ENCODE measurements around the gene DPH5.
"Not testable (repeated sequence)": the region's sequence is repeated elsewhere in the genome, so short reads cannot be mapped to it uniquely, and the experiment has no call there.

DPH5 gene

GRCh38 chr1:100988121-100988520, 37.5 kb downstream of the DPH5 start:
- DNase-seq (ENCODE audit: low read depth in 3 of 3): no peak

- DNase-seq (ENCODE audit: low read depth in 3 of 3): no peak
Measured at GRCh38 chr1:100982793-100983192, 42.8 kb downstream of the DPH5 start.

GRCh38 chr1:100979631-100980030, 46.0 kb downstream of the DPH5 start:
- no peak for DNase-seq (ENCODE audit: low read depth in 3 of 3)

GRCh38 chr1:100976936-100977335, 48.6 kb downstream of the DPH5 start:
- no peak for DNase-seq (ENCODE audit: low read depth in 3 of 3)

- no peak for DNase-seq (ENCODE audit: low read depth in 3 of 3)
Measured at GRCh38 chr1:100972185-100972584, 53.4 kb downstream of the DPH5 start.

GRCh38 chr1:100971021-100971420, 54.6 kb downstream of the DPH5 start:
- DNase-seq (ENCODE audit: low read depth in 3 of 3): no peak

- no peak for DNase-seq (ENCODE audit: low read depth in 3 of 3)
Measured at GRCh38 chr1:100969327-100969726, 56.3 kb downstream of the DPH5 start.

GRCh38 chr1:100968621-100969020, 57.0 kb downstream of the DPH5 start:
- no peak for DNase-seq (ENCODE audit: low read depth in 3 of 3)

GRCh38 chr1:100960098-100960497, 65.5 kb downstream of the DPH5 start:
- no peak for DNase-seq (ENCODE audit: low read depth in 3 of 3)

GRCh38 chr1:100959502-100960060, 66.0 kb downstream of the DPH5 start:
- DNase-seq (ENCODE audit: low read depth in 3 of 3): no peak

- no peak for DNase-seq (ENCODE audit: low read depth in 3 of 3)
Measured at GRCh38 chr1:100955322-100955721, 70.3 kb downstream of the DPH5 start.

GRCh38 chr1:100953960-100954730, 71.4 kb downstream of the DPH5 start:
- no peak for DNase-seq (ENCODE audit: low read depth in 3 of 3)

GRCh38 chr1:100952970-100953369, 72.6 kb downstream of the DPH5 start:
- peak in 1 of 3 experiments; percentile 14 for DNase-seq (ENCODE audit: low read depth in 3 of 3)

GRCh38 chr1:100952104-100952745, 73.4 kb downstream of the DPH5 start:
- DNase-seq (ENCODE audit: low read depth in 3 of 3): no peak

- DNase-seq (ENCODE audit: low read depth in 3 of 3): no peak
Measured at GRCh38 chr1:100950781-100951180, 74.8 kb downstream of the DPH5 start.

- no peak for DNase-seq (ENCODE audit: low read depth in 3 of 3)
Measured at GRCh38 chr1:100950337-100950736, 75.2 kb downstream of the DPH5 start.

- peak in 1 of 3 experiments; percentile 31 for DNase-seq (ENCODE audit: low read depth in 3 of 3)
Measured at GRCh38 chr1:100949515-100950158, 75.9 kb downstream of the DPH5 start.

GRCh38 chr1:100948721-100949405, 76.7 kb downstream of the DPH5 start:
- DNase-seq (ENCODE audit: low read depth in 3 of 3): not testable (repeated sequence)

- DNase-seq (ENCODE audit: low read depth in 3 of 3): not testable (repeated sequence)
Measured at GRCh38 chr1:100947816-100948215, 77.8 kb downstream of the DPH5 start.

- DNase-seq (ENCODE audit: low read depth in 3 of 3): not testable (repeated sequence)
Measured at GRCh38 chr1:100946064-100946463, 79.5 kb downstream of the DPH5 start.

GRCh38 chr1:100943533-100943932, 82.1 kb downstream of the DPH5 start:
- DNase-seq (ENCODE audit: low read depth in 3 of 3): no peak
